Ishikawa (cell line): ENCODE data around the gene SDHAF4.

Source experiments
- CREB1 ChIP-seq: IDR thresholded peaks from 2 replicates; pipeline ENCODE4 v1.6.1; 2012; ENCODE audit warnings: low read depth
- EP300 ChIP-seq: IDR thresholded peaks from 2 replicates; pipeline ENCODE4 v1.6.1; 2012; ENCODE audit warnings: borderline replicate concordance
- RAD21 ChIP-seq: IDR thresholded peaks from 2 replicates; pipeline ENCODE4 v1.6.1; 2012; ENCODE audit warnings: low read depth
- TAF1 ChIP-seq: IDR thresholded peaks from 2 replicates; pipeline ENCODE4 v1.6.1; 2012; ENCODE audit warnings: low read depth, mild to moderate bottlenecking

- TF ChIP-seq TAF1 = no peak
- no peak for TF ChIP-seq EP300
- TF ChIP-seq RAD21 = no peak
- no peak for TF ChIP-seq CREB1
Observed at GRCh38 chr6:70531133-70531532, 35.6 kb upstream of the SDHAF4 start.
